Panc1 (cell line): ENCODE measurements around the gene PCNX2. TPM values are rescaled to one million over a fixed set of nuclear protein-coding genes. Genes with fewer than 3 reads are reported as not detected.

Source experiments
- ATAC-seq: fragments of 200-7000 bp; cut with Tn5 transposase; 2 replicates; pipeline ENCODE4 v1.9.1; 2020; ENCODE audit warnings: mild to moderate bottlenecking, moderate library complexity
- BruUV-seq: library from RNA; stranded (reverse); fragments of 400-500 nt; replicated peaks from 2 replicates; lab custom pipeline; 2021; lab: Mats Ljungman, UMichigan
- CTCF ChIA-PET: fragments of 300-600 bp; sonication (Branson Sonifier 250); formaldehyde crosslinking; loops from one replicate; lab custom pipeline; 2022; ENCODE audit warnings: antibody characterized with exemption; lab: Charles Lee
- POLR2A ChIA-PET: fragments of 300-600 bp; sonication (Branson Sonifier 250); formaldehyde crosslinking; loops from one replicate; lab custom pipeline; 2022; ENCODE audit warnings: antibody characterized with exemption; lab: Charles Lee
- DNase-seq: peaks from one replicate; pipeline ENCODE4 v3.0.0-alpha.2; 2010; ENCODE audit warnings: low read depth, low spot score
- H3K27ac ChIP-seq: 2 replicates; pipeline ENCODE4 v1.5.1; 2011; ENCODE audit warnings: mild to moderate bottlenecking, low read length, inconsistent platforms
- H3K27me3 ChIP-seq: fragments of 200-500 bp; sonication (Bioruptor generic); 2 replicates; pipeline ENCODE4 v1.6.0; 2014; ENCODE audit warnings: low read length, inconsistent platforms; ENCODE audit not compliant: control insufficient read depth, insufficient read depth
- H3K36me3 ChIP-seq: fragments of 200-500 bp; sonication (Bioruptor generic); 2 replicates; pipeline ENCODE4 v1.5.1; 2014; ENCODE audit warnings: inconsistent platforms, mild to moderate bottlenecking, low read length, moderate library complexity; ENCODE audit not compliant: control insufficient read depth, insufficient read depth
- H3K4me1 ChIP-seq: 2 replicates; pipeline ENCODE4 v1.5.1; 2011; ENCODE audit warnings: inconsistent platforms, mild to moderate bottlenecking, low read length, moderate library complexity; ENCODE audit not compliant: control insufficient read depth, insufficient read depth
- H3K4me3 ChIP-seq, 2 experiments: 2 replicates each; pipeline ENCODE4 v1.5.1; 2011 to 2012; ENCODE audit warnings: low read depth in 2 of 2, low read length in 2 of 2, mild to moderate bottlenecking in 2 of 2, inconsistent platforms in 1 of 2, moderate library complexity in 1 of 2
- H3K9me3 ChIP-seq: fragments of 200-500 bp; sonication (Bioruptor generic); 2 replicates; pipeline ENCODE4 v1.5.1; 2014; ENCODE audit warnings: low read depth, mild to moderate bottlenecking, inconsistent platforms, low read length, moderate library complexity; ENCODE audit not compliant: control insufficient read depth, insufficient read depth
- POLR2AphosphoS5 ChIP-seq: IDR thresholded peaks from 2 replicates; pipeline ENCODE4 v1.6.1; 2012; ENCODE audit warnings: mild to moderate bottlenecking, low read depth, low read length, moderate library complexity
- SIN3A ChIP-seq: IDR thresholded peaks from 2 replicates; pipeline ENCODE4 v1.6.1; 2012; ENCODE audit warnings: low read depth, mild to moderate bottlenecking, low read length, moderate library complexity, borderline replicate concordance; ENCODE audit not compliant: insufficient read depth
- TCF7L2 ChIP-seq: IDR thresholded peaks from 2 replicates; pipeline ENCODE4 v1.6.1; 2011; ENCODE audit warnings: mild to moderate bottlenecking, low read depth, low read length, inconsistent platforms
- in situ Hi-C: cut with HindIII; loops from 2 replicates; pipeline ENCODE4 v1.10.0; 2016; ENCODE audit warnings: low sequenced_read_pairs, low pct_unique_long_range_greater_than_20kb
- intact Hi-C: fragments of 100-400 bp; cut with micrococcal nuclease; formaldehyde crosslinking; loops from one replicate; pipeline ENCODE4 v1.10.0; 2022; ENCODE audit not compliant: unreplicated experiment
- total RNA-seq: library from RNA; stranded (reverse); gene quantifications from one replicate; pipeline ENCODE4 v1.2.1, GENCODE V29; 2021; ENCODE audit not compliant: unreplicated experiment
- TF ChIP-seq, protein P1 (sequence below): fragments of 450-650 bp; IDR thresholded peaks from 2 replicates; pipeline ENCODE4 v1.5.1; 2017; ENCODE audit warnings: mild to moderate bottlenecking
- TF ChIP-seq, protein P2 (sequence below), 2 experiments: IDR thresholded peaks; 2 replicates each; pipeline ENCODE4 v1.6.1; 2011 to 2012; ENCODE audit warnings: low read depth in 2 of 2, control low read depth in 1 of 2, low read length in 1 of 2, mild to moderate bottlenecking in 1 of 2, moderate library complexity in 1 of 2; ENCODE audit not compliant: insufficient read depth in 1 of 2

Gene PCNX2
- total RNA-seq, 1 experiment from 2014 or later = 2.6 TPM

DNA sequence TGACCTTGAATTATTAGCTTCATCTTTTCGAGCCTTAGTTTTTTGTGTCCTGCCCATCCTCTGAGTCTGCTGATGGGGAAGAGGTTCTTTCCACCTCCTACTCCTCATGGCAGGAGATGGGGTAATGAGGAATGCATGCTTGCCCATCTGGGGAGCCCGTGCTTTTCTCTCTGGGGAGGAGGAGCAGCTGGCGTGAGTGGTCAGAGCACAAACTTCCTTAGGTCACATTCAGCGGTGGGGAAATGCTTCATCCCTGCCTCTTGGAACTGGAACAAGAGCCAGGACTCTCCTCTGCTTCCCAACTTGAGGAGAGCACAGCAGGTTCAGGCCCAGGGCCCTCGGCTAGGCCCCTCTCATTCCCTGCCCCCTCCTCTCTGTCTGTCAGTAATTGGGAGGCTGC, 155.0 kb downstream of the PCNX2 start:
- in situ Hi-C loops = no loop called here
- H3K4me1 ChIP-seq = no peaks in the 10 kb centered on the region
- no peak overlapping the region for H3K4me3 ChIP-seq
- H3K9me3 ChIP-seq = no peaks in the 10 kb centered on the region
- no peak for DNase-seq
- ChIA-PET POLR2A (no interaction called here), CTCF (no interaction called here)
- TF ChIP-seq TCF7L2 (no peak), SIN3A (no peak), POLR2AphosphoS5 (no peak)
- TF ChIP-seq, protein P1, sequence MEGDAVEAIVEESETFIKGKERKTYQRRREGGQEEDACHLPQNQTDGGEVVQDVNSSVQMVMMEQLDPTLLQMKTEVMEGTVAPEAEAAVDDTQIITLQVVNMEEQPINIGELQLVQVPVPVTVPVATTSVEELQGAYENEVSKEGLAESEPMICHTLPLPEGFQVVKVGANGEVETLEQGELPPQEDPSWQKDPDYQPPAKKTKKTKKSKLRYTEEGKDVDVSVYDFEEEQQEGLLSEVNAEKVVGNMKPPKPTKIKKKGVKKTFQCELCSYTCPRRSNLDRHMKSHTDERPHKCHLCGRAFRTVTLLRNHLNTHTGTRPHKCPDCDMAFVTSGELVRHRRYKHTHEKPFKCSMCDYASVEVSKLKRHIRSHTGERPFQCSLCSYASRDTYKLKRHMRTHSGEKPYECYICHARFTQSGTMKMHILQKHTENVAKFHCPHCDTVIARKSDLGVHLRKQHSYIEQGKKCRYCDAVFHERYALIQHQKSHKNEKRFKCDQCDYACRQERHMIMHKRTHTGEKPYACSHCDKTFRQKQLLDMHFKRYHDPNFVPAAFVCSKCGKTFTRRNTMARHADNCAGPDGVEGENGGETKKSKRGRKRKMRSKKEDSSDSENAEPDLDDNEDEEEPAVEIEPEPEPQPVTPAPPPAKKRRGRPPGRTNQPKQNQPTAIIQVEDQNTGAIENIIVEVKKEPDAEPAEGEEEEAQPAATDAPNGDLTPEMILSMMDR = no peak
- TF ChIP-seq, protein P2, sequence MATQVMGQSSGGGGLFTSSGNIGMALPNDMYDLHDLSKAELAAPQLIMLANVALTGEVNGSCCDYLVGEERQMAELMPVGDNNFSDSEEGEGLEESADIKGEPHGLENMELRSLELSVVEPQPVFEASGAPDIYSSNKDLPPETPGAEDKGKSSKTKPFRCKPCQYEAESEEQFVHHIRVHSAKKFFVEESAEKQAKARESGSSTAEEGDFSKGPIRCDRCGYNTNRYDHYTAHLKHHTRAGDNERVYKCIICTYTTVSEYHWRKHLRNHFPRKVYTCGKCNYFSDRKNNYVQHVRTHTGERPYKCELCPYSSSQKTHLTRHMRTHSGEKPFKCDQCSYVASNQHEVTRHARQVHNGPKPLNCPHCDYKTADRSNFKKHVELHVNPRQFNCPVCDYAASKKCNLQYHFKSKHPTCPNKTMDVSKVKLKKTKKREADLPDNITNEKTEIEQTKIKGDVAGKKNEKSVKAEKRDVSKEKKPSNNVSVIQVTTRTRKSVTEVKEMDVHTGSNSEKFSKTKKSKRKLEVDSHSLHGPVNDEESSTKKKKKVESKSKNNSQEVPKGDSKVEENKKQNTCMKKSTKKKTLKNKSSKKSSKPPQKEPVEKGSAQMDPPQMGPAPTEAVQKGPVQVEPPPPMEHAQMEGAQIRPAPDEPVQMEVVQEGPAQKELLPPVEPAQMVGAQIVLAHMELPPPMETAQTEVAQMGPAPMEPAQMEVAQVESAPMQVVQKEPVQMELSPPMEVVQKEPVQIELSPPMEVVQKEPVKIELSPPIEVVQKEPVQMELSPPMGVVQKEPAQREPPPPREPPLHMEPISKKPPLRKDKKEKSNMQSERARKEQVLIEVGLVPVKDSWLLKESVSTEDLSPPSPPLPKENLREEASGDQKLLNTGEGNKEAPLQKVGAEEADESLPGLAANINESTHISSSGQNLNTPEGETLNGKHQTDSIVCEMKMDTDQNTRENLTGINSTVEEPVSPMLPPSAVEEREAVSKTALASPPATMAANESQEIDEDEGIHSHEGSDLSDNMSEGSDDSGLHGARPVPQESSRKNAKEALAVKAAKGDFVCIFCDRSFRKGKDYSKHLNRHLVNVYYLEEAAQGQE (IDR thresholded peaks at IDR 0.05; ENCODE audit: insufficient read depth in 1 of 2, low read depth in 2 of 2, low read length in 1 of 2) = no peak
- H3K27ac ChIP-seq = no peak overlapping the region
- no peaks in the 10 kb centered on the region for H3K36me3 ChIP-seq
- H3K27me3 ChIP-seq = no peaks in the 10 kb centered on the region
- ATAC-seq = no peak
- no TSS peak for BruUV-seq
- intact Hi-C loops = no loop called here

DNA sequence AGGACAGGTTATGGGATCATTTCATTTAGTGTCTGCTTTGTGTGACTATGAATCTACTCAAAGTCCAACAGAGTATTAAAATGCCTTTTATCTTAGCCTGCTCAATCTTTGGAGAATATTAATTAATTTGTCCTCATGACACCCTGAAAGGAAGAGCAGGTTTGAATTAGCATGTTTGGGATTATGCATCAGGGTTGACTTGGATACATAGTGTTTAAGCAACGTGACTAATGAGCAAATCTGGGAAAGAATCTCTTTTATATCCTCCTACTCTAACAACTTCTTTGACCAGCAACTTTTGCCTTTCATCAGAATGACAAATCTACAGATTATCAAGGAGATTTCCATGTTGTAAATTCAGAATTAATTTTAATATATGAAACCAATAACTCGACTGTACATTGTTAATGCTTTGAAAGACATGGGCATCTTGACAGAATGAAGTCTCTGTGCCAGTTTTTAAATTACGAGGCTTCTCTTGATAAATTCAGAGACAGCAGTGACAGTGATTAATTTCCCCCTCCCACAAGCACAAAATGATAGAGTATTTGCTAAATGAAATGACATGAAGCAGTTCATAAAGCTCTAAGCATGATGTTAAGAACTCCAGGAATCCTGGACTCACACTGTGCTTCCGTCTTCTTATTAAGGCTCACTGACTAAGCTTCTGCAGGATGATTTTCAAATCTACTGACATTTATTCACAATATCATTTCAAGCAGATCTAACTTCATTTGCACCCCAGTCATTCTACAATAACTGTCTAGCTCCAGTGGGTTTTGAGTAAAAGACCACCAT, 156.5 kb downstream of the PCNX2 start:
- Histone ChIP-seq H3K4me1 (no peaks in the 10 kb centered on the region), H3K27ac (no peak overlapping the region), H3K27me3 (no peaks in the 10 kb centered on the region), H3K9me3 (no peaks in the 10 kb centered on the region), H3K4me3 (no peak overlapping the region), H3K36me3 (no peaks in the 10 kb centered on the region)
- ChIA-PET CTCF (no interaction called here), POLR2A (no interaction called here)
- BruUV-seq = no TSS peak
- in situ Hi-C loops = no loop called here
- TF ChIP-seq, protein P1 = no peak
- TF ChIP-seq POLR2AphosphoS5 = no peak
- TF ChIP-seq TCF7L2 = no peak
- TF ChIP-seq, protein P2 (IDR thresholded peaks at IDR 0.05; ENCODE audit: insufficient read depth in 1 of 2, low read depth in 2 of 2, low read length in 1 of 2) = no peak
- TF ChIP-seq SIN3A = no peak
- intact Hi-C loops = no loop called here
- ATAC-seq = no peak
- no peak for DNase-seq
